ENCODE data around the gene ASPSCR1.
"Not testable (repeated sequence)": the region's sequence is repeated elsewhere in the genome, so short reads cannot be mapped to it uniquely, and the experiment has no call there.

Gene ASPSCR1

GRCh38 chr17:81976332-81977210 lies 858 bp upstream of the ASPSCR1 start:
- H3K27ac ChIP-seq: peak overlapping the region; percentile 91

GRCh38 chr17:81978524-81979298 lies 1.3 kb downstream of the ASPSCR1 start:
- H3K27ac ChIP-seq: peak overlapping the region; percentile 91
- no peak for TF ChIP-seq CTCF (conservative IDR thresholded peaks at IDR 0.05)

More at GRCh38 chr17:81976332-81977210, 858 bp upstream of the ASPSCR1 start:
- TF ChIP-seq CTCF (conservative IDR thresholded peaks at IDR 0.05): no peak

- no peak for TF ChIP-seq CTCF (conservative IDR thresholded peaks at IDR 0.05)
- no peak overlapping the region for H3K27ac ChIP-seq
Measured at GRCh38 chr17:81980122-81980521, 2.7 kb downstream of the ASPSCR1 start.

GRCh38 chr17:81980707-81981343 lies 3.4 kb downstream of the ASPSCR1 start:
- TF ChIP-seq CTCF (conservative IDR thresholded peaks at IDR 0.05): no peak
- H3K27ac ChIP-seq: no peak overlapping the region

GRCh38 chr17:81981511-81981910 lies 4.1 kb downstream of the ASPSCR1 start:
- H3K27ac ChIP-seq: not testable (repeated sequence)

GRCh38 chr17:81983011-81983638 lies 5.7 kb downstream of the ASPSCR1 start:
- no peak overlapping the region for H3K27ac ChIP-seq
- TF ChIP-seq CTCF (conservative IDR thresholded peaks at IDR 0.05): no peak

- no peak for TF ChIP-seq CTCF (conservative IDR thresholded peaks at IDR 0.05)
- H3K27ac ChIP-seq: no peak overlapping the region
Measured at GRCh38 chr17:81983639-81984373, 6.4 kb downstream of the ASPSCR1 start.
